ENCODE data around the gene PWWP2B. TPM values are rescaled to one million over a fixed set of nuclear protein-coding genes. Genes with fewer than 3 reads are reported as not detected.

The PWWP2B gene
- total RNA-seq, 1 donor from 2014 or later = 9.4 TPM

DNA sequence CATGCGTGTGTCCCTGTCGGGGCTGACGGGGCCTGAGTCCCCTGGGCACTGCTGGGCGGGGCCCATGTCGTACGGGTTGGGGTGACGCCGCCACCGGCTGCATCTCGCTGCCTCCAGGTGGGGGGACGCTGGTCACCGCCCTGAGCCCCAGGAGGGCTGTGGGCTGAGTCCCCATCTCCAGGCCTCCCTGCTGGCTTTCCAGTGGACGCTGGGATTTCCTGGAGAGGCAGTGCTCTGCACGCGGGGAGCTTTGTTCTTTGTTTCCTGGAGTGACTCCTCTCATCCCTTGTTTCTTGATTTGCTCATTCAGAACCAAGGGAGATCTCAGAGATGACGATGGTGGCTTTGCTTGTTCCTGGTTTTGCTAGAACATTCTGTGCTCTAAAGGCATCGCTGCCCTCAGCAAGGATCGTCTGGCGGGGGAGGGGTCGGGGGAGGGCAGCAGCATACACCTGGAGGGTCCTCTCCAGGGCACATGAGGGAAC lies 21.0 kb downstream of the PWWP2B start:
- intact Hi-C loops (cut with micrococcal nuclease) = no loop called here

DNA sequence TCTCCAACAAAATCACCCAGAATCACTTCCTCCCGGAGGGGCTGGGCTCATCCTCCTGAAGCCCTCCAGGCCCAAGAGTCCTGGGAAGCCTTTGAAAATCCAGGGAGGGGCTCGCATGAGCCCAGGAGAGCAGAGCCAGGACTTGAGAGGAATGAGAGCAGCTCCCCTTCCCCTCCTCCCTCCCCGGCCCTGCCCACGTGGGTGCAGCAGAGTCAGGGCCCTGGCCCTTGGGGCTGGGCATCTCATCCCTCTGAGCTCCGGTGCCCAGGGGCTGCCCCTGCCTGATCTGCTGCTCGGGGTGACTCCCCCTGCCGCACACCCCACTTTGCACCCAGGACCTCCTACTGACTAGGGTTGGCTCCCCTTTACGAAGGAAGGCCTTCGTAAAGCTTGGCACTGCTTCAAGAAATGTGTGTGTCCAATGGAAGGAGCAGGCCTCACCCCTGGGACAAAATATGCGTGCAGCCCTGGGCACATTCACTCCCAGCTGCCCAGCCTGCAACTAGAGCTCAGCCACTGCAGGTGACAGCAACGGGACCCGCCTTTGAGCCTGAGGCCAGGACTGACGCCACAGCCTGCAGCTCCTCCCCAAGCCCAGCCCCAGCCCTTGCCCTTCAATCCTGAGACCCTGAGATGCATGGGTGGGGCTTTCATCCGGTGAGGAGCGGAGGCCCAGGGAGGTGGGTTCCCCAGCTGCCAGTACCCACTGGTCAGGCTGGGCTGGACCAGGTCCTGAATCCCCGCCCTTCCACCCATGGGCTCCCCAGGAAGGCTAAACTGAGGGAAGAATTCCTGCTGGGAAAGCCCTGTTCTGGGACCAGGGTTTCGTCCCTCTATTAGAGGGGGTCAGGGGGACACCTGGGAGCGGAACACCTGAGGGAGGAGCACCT lies 21.8 kb downstream of the PWWP2B start:
- intact Hi-C loops (cut with micrococcal nuclease) = no loop called here

DNA sequence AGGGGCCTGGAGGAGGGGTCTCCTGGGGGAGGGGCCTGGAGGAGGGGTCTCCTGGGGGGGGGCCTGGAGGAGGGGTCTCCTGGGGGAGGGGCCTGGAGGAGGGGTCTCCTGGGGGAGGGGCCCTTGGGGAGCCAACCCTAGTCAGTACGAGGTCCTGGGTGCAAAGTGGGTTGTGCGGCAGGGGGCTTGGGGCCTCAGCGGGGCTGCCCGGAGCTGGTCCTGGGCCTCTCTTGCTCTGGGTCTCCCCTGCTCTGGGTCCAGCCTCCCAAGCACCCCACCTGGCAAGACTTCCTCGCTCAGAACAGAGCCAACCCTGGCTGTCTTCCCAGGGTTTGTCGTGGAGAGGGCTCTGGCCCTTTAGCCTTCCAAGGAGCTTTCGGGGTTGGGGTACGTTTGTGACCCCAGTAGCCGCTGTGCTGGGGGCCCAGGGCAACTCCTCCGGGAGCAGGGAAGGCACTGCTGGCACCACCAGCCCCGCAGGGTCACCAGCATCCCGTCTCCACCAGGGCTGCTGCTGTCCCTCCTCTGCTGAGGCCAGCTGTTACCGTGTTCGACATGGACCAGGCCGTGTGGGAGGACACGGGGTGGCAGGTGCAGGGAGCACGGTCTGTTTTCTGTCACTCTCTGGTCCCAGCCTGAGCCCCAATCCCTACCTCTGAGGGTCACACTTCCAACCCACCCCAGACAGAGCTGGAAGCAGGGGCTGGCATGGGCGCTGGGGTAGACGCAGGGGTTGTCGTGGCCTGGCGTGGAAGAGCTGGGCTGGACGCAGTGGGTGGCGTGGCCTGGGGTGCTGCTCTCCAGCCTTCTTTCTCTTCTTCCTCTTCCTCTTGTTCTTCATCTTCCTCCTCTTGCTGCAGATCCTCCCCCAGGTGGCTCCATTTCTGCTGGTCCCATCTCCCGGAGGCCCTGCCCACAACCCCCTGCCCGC lies 22.8 kb downstream of the PWWP2B start:
- intact Hi-C loops (cut with micrococcal nuclease) = no loop called here

DNA sequence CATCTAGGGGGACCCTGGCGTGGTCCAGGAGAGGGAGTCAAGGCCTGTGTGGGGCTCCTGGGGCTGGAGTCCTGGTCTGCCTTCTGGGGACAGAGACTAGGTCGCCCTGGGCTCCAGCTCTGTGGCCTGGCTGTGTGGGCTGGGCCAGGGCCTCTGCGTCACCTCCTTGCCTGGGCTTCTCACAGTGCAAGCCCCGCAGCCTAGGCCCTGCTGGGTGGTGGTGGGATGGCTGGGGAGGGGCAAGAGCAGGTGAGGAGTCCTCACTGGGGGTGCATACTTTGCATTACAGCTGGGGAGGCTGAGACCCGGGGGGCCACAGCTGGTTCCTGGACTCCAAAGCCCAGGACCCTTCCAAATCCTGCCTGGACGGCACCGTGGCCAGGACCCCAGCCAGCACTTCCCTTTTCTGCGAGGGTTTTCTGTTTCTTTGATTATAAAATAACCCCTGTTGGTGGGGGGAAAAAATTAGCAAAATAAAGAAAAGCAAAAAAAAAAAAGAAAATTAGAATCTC lies 23.5 kb downstream of the PWWP2B start:
- intact Hi-C loops (cut with micrococcal nuclease) = no loop called here

DNA sequence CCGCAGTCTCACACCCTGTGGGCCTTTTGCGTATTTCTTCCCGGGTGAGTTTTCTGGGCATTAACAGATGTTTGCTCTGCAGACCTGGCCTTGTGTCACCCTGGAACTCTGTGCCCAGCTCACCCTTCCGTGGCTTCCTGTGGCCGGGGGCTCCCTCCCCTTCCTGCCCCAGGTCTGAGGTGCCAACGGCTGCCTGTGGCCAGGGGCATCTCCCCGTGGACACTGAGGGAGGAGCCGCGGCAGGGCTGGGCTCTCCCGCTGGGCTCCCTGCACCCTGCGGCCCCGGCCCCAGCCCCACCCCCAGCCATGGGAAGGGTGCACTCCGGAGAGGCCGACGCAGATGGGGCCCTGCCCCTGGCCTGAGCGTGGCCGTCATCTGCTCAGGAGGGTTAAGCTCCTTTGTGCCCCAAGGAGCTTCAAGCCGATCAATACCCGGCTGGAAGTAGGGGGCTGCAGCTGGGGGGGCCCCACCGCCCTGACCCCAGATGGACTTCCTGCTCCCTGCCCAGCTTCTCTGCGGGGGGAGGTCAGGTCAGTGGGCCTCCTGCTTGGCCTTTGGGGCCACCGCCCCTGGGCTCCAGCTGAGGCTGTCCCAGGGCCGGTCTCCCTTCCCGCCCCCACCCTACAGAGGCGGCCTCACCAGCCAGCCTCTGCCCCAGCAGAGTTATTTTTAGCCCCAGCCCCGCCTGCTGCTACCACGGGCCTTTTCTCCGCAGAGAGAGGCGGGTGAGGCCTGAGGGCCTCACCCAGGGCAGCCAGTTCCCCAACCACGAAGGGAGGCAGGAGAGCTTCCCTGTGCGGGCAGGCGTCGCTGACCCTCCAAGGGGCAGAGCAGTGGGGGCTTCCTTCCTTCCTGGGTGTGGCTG lies 24.2 kb downstream of the PWWP2B start:
- intact Hi-C loops (cut with micrococcal nuclease) = no loop called here

DNA sequence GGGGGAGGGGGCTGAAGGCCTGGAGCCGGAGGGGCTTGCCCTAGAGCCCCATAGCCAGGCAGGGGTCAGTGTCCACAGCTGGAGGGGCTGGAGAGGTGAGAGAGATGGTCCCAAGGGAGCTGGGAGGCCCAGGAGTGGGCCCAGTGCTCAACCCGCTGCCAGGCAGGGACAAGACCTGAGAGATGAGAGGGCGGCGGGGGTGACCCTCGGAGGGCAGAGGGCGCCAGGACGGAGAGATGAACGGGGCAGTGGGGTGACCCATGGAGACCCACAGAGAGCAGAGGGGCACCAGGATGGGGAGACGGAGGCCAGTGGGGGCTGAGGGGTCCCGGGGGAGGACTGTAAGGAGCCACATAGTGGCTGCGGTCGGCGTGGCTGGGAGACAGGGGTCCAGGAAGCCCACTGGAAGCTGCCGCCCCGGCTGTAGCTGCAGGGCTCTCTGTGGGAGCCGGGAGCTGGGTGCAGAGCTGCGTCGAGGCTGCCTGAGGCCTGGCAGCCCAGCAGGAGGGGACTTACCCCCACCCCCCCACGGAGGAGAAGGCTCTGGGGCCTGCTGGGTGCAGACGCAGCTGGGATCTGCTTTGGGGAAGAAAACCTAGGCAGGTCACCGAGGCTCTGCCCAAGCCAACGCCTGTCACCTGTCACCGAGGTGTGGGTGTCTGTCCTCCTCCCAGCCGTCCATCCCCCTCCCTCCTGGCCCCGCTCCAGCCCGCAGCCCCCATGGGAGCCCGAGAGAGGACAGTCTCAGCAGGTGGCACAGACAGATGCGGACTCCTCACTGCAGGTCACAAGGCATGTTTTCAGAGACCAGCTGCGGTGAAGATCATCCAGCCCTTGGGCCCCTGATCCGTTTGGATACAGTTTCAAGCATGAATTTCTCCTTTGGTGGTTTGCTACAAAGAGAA lies 25.1 kb downstream of the PWWP2B start:
- intact Hi-C loops (cut with micrococcal nuclease) = no loop called here

DNA sequence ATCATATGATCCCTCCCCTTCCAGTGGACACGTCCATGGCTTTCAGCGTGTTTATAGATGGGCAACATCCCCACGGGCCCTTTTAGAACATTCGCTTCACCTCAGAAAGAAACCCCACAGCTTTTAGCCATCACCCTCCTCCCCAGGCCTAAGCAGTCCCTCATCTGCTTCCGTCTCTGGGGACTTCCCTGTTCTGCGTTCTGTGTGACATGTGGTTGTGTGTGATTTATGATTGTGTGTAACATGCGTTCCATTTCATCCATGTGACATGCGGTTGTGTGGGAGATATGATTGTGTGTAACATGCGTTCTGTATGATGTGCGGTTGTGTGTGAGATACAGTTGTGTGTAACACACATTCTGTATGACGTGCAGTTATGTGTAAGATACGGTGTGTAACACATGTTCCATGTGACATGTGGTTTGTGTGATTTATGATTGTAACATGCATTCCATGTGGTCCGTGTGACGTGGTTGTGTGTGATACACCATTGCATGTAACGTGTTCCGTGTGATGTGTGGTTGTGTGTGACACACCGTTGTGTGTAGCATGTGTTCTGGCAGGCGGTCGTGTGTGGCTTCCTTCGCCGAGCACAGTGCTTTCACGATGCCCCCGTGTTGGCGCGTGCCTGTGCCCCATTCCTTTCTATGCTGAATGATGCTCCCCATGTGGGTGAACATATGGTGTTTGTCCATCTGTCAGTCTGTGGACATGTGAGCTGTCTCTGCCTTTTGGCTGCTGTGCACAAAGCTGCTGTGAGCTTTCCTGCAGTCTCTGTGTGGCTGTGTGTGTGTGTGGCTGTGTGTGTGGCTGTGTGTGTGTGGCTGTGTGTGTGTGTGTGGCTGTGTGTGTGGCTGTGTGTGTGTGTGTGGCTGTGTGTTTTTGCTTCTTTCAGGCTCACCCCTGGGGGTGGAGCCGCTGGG lies 26.2 kb downstream of the PWWP2B start:
- intact Hi-C loops (cut with micrococcal nuclease) = no loop called here

DNA sequence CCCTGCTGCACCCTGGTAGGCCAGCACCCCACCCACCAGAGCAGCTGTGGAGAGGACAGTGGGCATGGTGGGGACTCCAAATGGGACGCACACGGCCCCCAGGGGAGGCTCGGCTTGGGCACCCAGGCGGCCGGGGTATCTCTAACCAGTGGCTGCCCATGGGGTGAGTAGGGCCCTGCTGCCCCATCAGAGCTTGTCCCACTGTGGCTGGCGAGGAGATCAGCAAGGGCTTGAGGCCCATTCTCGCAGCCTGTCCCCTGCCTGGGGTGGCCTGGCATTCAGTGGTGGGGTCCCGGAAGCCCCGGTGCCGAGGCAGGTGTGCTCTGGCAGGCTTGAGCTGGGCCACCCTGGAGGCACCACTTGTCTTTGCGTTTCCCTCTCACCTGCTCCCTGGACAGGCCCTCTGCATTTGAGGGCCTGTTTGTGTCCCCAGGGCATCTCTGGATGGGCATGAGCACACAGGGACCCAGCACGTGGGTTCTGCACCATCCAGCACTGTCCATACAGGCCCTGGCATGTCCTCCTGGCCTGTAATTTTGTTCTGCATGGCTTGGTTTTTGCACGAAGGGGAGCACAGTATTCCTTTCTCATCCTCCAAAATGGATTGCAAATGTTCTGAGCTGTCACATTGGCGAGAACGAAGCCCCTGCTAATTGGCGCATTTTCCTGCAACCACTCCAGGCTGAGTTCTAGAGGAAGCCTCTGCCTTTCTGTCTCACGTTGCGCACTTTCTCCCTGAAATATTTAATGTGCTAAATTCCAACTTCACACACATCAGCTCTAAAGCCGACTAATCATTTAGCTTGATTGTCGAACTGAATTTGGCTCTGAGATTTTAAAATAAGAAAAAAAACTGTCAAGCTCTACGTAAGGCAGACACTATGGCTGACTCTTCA lies 27.2 kb downstream of the PWWP2B start:
- intact Hi-C loops (cut with micrococcal nuclease) = no loop called here

DNA sequence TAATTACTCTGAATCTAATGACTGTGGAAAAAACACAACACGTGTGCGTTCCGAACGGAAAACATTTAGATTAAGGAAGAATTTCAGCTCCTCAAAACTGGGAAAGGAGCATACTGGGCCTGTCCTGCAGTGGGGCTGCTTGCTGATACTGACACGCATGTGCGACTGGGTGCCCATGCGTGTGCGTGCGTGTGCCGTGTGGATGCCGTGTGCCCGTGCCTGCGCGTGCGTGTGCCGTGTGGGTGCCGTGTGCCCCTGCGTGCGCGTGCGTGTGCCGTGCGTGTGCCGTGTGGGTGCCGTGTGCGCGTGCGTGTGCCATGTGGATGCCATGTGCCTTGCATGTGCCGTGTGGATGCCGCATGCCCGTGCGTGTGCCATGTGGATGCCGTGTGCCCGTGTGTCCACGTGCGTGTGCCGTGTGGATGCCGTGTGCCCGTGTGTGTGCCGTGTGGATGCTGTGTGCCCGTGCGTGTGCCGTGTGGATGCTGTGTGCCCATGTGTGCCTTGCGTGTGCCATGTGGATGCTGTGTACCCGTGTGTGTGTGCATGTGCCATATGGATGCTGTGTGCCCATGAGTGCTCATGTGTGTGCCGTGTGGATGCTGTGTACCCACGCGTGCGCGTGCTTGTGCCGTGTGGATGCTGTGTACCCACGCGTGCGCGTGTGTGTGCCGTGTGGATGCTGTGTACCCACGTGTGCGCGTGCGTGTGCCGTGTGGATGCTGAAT lies 28.2 kb downstream of the PWWP2B start:
- intact Hi-C loops (cut with micrococcal nuclease) = no loop called here

DNA sequence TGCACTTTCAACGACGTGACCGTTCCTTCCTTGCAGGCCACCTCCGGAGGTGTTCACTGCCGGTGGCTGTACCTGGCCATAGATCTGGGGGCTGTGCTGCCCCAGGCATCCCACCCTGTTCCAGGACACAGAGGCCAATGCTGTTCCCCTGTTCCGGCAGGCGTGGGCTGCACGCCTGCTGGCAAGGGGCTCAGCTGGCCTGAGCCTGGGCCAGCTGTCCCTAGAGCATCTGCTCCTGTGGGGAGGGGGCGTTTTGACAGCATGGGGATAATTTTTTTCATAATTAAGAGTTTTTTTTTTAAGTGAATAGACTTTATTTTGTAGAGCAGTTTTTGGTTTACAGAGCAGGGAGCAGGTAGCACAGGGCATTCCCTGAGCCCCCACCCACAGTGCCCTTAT lies 28.8 kb downstream of the PWWP2B start:
- intact Hi-C loops (cut with micrococcal nuclease) = no loop called here

DNA sequence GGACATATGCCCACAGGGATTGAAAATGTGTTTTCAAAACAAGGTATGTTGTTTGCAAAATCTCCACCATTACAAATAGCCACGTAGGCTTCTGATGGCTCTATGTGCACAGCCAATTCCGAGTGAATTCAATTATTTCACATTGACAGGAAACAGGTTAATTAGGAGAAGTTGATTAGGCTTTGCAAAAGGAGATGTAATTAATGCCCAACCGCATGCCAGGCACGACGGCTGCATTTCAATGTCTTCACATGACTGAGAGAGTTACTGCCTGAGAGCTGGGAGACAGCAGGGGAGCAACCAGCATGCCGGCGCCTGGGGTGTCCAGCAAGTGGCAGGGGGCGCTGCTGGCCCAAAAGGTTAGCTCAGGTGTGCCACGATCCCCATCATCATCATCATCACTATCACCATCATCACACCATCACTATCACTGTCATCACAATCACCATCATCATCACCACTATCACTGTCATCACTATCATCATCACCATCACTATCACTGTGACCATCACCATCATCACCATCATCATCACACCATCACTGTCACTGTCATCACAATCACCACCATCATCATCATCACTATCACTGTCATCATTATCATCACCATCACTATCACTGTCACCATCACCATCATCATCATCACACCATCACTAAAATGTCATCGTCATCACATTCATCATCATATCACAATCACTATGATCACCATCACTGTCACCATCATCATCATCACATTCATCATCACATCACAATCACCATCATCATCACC lies 30.2 kb downstream of the PWWP2B start:
- intact Hi-C loops (cut with micrococcal nuclease) = no loop called here

DNA sequence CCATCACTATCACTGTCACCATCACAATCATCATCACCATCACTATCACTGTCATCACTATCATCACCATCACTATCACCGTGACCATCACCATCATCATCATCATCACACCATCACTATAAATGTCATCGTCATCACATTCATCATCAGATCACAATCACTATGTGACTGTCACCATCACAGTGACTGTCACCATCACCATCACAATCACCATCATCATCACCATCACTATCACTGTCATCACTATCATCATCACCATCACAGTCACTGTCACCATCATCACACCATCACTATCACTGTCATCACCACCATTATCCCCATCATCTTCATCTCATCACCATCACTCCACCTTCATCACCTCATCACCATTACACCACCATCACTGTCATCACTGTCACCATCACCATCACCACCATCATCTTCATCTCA lies 31.0 kb downstream of the PWWP2B start:
- intact Hi-C loops (cut with micrococcal nuclease) = no loop called here

DNA sequence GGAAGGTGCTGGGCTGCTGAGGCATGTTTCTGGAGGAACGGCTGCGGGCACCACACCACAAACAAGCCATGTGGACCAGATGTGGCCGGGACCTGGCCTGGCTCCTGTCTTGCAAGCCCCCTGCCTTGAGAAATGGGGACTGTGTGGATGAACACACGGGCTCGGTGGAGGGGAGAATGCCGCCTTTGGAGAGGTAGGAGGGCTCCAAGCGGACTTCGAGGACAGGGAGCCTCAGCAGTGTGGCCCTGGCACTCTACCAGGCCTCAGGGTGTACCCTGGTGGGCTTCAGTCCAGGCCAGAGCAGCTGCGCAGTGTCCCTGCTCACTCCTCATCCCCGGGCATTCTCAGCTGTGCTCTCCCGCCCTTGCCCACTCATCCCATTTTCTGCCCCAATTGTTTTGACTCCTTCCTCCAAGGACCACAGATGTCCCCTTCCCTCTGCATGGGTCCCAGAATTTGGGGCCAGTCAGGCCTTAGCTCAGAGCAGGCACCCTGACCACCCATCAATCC lies 31.5 kb downstream of the PWWP2B start:
- intact Hi-C loops (cut with micrococcal nuclease) = no loop called here

DNA sequence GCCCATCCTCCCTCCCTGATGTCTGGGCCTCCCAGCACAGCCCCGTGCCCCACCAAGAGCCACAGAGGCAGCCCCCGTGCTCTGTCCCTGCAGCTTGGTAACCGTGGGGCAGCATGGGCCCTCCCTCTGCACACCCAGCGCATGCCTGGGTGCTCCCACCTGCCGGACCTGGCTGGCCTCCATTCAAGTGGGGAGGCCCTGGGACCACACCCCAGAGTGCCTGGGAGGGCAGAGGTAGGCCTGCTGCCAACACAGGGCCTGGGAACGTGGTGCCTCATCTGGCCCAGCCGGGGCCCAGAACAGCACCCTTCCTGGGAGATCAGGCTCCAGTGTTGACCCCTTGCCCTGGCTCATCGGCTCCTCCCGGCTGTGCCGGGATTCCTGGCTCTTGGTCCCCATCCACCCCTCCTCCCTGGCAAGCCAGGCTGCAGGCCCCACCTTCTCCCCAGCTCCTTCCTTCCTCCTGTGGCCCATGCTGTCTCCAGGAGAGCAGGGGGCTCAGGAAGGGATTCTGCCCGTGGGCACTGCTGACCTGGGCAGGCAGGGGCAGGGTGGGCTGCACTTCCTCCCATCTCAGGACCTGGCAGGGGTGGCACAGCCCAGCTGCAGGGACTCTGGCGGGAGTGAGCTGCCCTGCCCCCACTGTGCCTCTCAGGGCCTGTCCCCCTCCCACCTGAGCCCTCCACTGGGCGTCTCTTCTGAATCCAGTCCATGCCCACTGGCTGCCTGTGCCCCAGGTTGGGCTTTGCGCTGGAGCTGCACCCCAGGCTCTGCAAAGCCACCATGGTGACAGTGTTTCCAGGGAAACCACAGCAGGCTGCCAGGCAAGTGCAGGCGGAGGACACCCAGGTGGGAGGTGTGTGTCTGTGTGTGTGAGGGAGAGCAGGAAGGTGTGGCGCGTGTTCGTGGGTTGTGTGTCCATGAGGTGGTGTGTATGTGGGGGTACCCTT lies 32.6 kb downstream of the PWWP2B start:
- intact Hi-C loops (cut with micrococcal nuclease) = no loop called here

DNA sequence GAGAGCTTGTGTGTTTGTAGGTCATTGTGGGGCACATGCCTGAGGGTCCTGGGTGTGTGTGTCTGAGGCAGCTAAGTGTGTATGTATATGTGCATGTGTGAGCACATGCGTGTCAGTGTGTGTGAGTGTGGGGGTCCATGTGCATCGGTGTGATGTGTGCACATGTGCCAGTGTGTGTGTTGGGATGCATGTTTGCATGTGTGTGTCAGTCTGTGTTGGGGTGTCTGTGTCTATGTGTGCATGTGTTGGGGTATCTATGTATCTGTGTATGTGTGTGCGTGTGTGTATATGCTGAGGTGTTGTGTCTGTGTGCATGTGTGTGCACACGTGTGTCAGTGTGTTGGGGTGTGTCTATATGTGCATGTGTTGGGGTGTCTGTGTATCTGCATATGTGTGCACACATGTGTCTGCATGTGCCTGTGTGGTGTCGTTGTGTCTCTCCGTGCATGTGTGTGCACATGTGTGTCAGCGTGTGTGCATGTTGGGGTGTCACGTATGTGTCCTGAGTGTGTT lies 33.3 kb downstream of the PWWP2B start:
- intact Hi-C loops (cut with micrococcal nuclease) = no loop called here
